HG03066 (cell line): ENCODE data around the gene CDK5.

Experiments used
- ATAC-seq: cut with Tn5 transposase; IDR thresholded peaks from one replicate; pipeline ENCODE4 v1.9.1; 2021; ENCODE audit warnings: low read depth; ENCODE audit not compliant: unreplicated experiment

Gene CDK5

DNA sequence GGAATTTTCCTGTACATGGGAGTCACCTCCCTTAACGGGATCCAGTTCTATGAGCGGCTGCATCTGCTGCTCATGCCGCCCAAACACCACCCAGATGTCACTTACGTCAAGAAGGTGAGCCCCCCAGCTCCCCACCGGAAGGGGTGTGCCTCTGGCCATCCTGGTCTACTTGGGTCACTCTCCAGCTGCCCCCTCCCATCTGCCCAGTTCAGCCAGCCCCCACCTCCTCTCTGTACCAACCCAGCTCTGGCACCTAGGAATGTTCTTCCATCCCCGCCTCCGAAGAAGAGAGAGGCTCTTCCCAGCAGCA is 17.9 kb upstream of the CDK5 start:
- ATAC-seq = no peak

DNA sequence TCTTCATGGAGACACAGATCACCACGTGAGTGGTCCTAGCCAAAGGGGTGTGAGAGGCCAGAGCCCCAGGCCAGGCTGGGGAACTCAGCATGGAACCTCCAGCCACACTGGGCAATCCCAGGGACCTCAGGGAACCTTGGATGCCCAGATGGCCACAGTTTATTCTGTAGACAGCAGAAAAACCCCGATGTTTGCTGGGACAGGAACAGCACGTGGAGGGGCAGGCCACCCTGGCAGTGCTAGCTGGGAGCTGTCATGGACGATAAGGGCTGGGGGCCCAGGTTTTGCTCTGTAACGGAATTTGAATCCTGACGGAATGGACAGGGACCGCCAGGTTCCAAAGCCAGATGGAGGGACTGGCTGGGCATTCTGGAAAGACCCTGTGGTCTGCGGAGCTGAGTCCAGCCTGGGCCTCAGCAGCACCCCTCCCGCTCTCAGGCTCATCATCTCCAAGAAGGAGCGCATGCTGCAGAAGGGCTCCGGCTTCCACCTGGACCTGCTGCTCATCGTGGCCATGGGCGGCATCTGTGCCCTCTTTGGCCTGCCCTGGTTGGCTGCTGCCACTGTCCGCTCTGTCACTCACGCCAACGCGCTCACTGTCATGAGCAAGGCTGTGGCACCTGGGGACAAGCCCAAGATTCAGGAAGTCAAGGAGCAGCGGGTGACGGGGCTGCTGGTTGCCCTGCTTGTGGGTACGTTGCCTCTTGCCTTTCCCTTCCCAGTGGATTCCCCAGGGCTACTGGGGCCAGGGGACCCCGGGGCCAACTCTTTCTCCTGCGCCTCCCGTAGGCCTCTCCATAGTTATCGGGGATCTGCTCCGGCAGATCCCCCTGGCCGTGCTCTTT is 17.3 kb upstream of the CDK5 start:
- ATAC-seq = no peak

DNA sequence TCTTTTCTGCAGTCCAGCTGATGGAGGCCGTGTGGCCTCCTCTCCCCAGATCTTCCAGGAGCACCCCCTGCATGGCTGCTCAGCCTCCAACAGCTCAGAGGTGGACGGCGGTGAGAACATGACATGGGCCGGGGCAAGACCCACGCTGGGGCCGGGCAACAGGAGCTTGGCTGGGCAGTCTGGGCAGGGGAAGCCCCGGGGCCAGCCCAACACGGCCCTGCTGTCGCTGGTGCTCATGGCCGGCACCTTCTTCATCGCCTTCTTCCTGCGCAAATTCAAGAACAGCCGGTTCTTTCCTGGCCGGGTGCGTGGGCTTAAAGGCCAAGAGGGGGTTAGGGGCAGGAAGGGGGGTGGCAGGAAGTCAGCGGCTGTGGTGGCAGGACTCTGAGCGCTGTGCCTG is 16.3 kb upstream of the CDK5 start:
- ATAC-seq = no peak

DNA sequence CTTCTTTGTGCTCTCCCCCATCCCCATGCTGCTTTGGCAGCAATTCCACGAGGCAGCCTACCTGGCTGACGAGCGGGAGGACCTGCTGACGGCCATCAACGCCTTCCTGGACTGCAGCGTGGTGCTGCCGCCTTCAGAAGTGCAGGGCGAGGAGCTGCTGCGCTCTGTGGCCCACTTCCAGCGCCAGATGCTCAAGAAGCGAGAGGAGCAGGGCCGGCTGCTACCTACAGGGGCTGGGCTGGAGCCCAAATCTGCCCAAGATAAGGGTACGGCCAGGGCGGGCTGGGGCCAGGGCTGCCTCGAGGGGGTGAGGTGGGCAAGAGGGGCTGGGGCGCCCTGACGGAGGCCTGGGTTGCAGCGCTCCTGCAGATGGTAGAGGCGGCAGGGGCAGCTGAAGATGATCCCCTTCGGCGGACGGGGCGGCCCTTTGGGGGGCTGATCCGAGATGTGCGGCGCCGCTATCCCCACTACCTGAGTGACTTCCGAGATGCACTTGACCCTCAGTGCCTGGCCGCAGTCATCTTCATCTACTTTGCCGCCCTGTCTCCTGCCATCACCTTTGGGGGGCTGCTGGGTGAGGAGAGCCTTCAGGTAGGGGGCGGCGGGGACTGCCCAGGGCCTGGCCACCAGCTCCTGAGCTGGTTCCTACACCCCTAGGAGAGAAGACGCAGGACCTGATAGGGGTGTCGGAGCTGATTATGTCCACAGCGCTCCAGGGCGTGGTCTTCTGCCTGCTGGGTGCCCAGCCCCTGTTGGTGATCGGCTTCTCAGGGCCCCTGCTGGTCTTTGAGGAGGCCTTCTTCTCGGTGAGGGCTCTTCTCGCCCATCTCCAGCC is 13.6 kb upstream of the CDK5 start:
- ATAC-seq = no peak

DNA sequence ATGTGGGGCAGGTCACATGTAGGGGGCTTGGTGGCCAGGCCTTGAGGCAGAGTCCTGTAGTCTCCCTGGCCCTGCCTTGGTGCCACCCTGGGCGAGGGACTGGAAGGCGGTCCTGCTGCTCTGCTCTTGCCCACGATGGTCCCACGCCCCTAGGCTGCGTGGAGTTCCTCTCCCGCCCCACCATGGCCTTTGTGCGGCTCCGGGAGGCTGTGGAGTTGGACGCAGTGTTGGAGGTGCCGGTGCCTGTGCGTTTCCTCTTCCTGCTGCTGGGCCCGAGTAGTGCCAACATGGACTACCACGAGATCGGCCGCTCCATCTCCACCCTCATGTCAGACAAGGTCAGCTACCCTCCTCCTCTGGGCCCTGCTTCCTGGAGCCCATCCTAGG is 12.9 kb upstream of the CDK5 start:
- ATAC-seq = no peak

DNA sequence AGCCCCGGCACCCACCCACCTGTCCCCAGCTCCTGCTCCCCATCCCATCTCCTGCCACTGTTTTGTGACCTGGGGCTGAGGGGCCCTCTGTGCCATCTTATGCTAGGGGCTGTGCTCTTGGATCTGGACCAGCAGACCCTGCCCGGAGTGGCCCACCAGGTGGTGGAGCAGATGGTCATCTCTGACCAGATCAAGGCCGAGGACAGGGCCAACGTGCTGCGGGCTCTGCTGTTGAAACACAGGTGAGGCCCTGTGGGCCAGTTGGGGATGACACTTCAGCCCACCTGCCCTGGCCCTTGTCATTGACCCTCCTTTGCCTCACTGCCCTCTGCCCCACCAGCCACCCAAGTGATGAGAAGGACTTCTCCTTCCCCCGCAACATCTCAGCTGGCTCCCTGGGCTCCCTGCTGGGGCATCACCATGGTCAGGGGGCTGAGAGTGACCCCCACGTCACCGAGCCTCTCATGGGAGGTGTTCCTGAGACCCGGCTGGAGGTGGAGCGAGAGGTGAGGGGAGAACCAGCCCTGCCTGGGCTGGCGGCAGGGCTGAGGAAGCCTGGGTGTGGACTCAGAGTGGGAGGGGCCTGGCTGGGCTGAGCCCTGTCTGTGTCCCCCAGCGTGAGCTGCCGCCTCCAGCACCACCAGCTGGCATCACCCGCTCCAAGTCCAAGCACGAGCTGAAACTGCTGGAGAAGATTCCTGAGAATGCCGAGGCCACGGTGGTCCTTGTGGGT is 12.3 kb upstream of the CDK5 start:
- ATAC-seq = no peak

DNA sequence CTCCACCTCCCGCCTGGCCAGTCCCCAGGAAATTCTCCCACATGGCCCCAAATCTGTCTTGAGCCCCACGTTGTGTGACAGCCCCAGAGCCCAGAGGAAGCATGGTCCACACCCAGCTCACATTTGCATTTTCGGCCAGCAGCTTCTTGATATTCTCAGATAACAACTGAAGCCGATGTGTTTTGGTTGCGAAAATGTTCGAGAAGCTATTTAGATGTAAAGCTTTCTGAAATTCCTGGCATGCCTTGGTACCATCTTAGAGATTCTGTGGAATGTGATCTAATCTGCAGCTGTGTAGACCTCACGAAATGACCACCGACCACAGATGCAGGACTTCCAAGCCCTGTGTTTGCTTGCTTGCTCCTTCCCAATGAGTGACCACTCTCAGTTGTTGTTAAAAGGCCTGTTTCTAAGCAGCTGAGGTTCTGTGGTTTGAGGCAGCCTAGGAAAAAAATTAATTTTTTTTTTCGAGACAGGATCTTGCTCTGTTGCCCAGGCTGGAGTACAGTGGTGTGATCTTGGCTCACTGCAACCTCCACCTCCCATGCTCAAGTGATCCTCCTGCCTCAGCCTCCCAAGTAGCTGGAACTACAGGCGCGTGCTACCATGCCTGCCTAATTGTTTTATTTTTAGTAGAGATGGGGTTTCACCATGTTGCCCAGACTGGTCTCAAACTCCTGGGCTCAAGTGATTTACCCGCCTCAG is 10.5 kb upstream of the CDK5 start:
- no peak for ATAC-seq

DNA sequence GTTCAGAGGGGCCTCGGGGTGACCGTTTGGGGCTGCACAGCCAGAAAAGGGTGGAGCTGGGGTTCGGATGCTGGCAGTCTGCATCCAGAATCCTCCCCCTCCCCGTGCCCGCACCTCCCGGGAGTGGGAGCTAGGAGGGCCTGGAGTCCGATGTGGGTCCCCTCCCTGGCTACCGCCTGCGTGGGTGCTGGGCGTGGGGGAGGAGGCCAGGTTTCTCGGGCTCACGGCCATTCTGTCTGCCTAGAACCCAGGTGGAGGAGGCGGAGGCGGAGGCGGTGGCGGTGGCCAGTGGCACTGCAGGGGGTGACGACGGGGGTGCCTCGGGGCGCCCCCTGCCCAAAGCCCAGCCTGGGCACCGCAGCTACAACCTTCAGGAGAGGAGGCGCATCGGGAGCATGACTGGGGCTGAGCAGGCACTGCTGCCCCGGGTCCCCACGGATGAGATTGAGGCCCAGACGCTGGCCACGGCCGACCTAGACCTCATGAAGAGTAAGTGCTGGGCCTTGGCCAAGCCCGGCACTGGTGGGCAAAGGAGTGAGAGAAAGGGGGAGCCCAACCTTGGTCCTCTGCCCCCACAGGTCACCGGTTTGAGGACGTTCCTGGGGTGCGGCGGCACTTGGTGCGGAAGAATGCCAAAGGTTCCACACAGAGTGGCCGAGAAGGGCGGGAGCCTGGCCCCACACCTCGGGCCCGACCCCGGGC is 8.7 kb upstream of the CDK5 start:
- no peak for ATAC-seq

DNA sequence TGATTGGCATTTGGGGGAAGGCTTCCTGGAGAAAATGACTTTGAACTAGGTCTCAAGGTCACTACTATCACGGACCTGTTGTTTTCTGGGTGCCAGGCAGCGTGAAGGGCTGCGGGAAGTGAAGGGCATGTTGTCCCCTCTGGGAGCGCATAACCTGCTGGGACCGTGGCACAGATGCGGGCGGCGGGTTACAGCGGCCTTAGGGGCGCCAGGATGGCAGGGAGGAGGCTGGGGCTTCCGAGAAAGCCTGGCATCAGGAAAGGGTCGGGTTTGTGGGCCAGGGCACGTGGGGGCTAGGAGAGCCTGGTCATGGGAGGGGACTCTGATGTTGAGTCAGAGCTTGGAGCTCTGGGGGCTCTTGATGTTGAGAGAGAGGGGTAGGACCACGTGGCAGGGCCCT is 7.8 kb upstream of the CDK5 start:
- no peak for ATAC-seq

DNA sequence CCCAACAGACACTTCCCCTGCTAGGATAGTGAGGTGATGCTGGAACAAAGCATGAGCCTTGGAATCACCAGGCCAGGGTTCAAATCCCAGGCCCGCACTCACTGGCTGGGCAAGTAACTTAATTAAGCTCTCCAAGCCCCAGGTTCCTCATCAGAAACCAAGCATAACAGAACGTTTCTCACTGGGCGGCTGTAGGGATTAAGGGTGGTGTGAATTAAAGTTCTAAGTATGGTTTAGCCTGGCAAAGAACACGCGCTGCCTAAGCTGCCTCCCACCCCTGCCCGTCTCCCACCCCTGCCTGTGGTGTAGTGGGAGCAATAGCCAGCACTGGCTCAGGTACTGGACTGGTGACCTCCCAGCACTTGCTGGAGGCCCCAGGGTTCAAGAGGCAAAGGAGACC is 7.3 kb upstream of the CDK5 start:
- ATAC-seq = no peak

DNA sequence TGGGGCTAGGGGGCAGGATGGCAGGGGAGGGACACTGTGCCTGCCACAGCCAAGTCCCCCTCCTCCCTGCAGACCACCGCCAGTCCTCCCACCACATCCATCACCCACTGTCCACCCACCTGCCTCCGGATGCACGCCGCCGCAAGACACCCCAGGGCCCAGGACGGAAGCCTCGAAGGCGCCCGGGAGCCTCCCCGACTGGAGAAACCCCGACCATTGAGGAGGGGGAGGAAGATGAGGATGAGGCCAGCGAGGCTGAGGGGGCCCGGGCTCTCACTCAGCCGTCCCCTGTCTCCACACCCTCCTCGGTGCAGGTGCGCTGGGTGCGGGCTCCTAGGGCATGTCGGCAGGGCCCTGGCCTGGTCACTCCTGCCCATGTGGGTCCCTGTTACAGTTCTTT is 6.8 kb upstream of the CDK5 start:
- ATAC-seq = no peak

DNA sequence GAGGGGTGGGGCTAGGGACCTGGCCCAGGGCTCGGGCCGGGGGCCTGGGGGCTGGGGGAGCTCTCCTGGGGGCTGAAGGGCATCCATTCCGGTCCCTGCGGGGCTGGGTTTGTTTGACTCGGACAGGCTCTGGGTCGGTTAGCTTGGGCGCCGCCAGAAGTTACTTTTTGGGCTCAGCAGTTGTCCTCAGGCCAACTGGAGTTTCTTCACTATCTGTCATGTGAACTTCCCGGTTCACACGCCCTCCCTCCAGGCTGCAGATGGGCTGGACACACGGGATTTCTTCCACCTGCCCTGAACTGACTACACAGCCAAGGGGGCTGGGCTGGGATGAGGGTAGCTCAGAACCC is 5.5 kb upstream of the CDK5 start:
- ATAC-seq = no peak

DNA sequence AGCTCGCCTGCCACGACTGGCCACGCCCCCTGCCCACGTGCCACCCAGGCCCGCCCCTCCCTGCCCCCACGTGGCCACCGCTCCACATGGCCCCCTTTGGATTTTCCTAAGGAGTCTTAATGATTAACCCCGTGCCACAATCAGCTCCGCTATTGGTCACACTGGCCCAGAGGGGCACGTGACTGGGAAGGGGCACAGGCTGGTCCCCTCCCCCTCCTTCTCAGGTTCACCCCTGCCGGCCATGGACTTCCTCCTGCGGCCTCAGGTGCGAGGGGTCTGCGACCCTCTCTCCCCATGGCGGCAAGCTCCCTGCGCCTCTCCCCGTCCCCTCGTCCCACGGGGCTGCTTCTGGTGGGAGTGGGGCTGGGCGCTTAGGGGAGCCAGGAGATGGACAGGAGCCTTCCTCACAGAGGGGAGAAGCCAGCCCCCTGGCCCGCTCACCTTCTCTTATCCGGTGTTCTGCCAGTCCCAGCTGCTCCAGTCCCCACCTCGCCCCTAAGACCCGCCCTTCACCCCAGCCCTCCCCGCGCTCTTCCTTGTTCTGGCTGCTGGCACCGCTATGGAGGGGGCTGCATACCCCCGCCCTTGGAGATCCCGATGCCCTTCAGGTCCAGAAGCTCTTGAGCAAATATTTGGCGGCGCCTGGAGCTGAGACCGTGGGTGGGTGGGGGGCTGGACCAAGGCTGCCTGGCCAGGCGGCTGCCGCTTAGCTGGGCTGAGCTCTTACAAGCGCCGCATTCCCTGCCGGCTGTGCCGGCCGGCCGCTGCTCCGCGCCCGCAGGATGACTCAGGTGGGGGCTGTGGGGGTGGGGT is 4.9 kb upstream of the CDK5 start:
- ATAC-seq = no peak

DNA sequence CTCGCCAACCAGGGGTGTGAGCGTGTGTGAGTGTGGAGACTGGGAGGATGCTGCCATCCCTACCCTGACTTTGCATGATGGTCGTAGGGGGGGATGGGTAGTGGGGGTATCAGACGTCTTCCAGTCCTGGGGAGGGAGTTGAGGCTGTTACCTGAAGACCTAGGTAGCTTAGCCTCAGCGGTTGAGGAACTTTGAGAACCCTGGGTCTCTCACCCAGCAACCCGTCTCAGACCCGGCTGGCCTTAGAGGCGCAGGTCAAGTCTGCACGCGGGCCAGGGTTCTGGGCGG is 4.4 kb upstream of the CDK5 start:
- no peak for ATAC-seq

DNA sequence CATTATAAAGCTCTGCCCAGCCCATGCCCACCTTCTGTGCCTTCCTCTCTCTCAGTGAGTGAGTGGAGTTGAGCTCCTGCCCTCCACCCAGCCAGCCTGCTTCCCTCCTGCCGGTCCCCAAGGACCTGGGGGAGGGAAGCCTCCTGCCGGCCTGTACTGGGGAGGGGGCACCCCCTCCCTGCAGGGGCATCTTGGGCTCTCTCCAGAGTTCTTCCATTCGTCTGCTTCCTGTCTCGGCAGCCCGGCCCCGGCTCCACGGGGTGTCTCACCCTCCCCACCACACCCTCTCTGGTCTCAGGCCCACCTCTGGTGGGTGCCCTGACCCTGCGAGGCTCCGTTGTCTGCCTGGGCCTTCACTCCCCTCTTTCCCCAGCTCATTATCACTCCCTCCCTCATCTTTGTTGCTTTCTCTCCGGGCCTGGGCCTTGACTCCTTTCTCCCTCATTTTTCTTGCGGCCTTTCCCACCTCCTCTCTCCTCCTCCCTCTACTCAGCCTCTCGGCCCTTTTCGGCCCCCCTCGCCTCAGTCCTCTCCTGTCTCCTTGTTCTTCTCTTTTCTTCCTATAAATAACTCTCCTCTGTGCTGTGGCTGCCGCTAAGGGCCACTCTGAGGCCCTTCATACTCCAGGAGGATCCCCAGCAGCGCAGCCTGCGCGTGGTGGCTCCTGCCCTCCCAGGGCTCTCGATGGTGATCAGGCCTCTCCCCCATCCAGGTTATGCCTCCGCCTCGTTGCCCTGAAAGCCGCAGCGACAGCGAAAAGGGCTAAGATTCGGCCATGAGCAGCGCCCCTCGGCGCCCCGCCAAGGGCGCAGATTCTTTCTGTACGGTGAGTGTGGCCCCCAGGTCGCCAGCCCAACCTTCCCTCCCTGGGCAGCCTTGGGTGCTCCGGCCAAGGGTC is 3.8 kb upstream of the CDK5 start:
- ATAC-seq = no peak

DNA sequence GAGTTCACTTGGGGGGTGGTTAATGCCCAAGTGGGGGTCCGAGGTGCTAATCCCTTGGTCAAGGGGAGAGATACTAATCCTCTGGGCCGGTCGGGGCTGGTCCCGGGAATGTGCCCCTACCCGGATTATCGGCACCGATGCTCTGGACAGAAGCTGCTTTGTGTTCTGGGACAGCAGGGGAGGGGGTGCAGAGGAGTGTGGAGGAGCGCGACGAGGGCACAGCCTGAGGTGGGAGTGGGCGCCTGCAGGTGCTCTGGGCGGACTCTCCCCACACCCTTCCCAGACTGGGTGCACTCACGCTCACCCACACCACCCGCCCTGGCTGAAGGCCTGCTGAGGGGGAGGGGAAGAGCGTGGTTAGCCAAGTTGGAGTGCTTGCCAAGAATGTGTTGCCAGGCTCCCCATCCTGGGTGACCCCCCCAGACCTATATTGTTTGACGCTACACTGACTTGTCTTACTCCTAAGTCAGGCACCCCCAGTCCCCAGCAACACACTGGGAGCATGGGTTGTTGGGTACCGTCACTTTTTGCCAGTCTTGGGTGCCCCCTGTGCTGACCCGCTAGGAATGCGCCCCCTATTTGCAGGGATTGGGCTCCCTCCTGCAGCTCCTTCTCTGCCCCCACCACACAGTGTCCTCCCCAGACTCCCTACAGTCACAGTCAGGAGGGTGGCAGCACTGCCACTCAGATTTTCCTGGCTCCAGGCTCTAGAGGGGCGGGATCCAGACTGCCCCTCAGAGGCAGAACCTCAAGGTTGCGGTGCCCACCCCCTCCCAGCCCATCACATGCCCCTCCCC is 2.9 kb upstream of the CDK5 start:
- no peak for ATAC-seq

DNA sequence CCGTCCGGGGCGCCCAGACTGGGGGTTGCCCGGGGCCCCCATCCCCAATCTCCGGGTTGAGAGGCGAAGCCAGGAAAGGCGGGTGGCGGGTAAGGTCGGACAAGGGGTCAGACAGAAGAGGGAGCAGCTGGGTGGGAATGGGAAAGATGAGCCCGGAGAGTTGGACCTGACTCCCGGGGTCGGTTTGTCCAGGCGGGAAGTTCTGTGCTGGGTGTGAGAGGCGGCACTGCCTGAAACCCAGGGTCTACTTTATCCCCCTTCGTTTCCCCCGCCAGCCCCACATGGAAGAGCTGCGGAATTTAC is 2.4 kb upstream of the CDK5 start:
- ATAC-seq = no peak
